Keratinocyte (primary cell): ENCODE results near the gene GP5. TPM values are rescaled to one million over a fixed set of nuclear protein-coding genes. Genes with fewer than 3 reads are reported as not detected.

Source experiments
- DNase-seq: peaks from one replicate; pipeline ENCODE4 v3.0.0-alpha.2; 2011; ENCODE audit warnings: low read depth, missing footprints, low spot score
- FAIRE-seq: peaks from 2 replicates; lab custom pipeline; 2011; peaks lifted over from hg19 to GRCh38; lab: Jason Lieb, UNC
- H2AFZ ChIP-seq: 2 replicates; pipeline ENCODE4 v1.6.0; 2012; ENCODE audit warnings: low read length, control low read depth, inconsistent platforms; ENCODE audit not compliant: control insufficient read depth
- H3K27ac ChIP-seq: 2 replicates; pipeline ENCODE4 v1.5.1; 2011; ENCODE audit warnings: low read length; ENCODE audit not compliant: control insufficient read depth, insufficient read depth
- H3K27me3 ChIP-seq: 3 replicates; pipeline ENCODE4 v1.6.0; 2011; ENCODE audit warnings: low read length; ENCODE audit not compliant: control insufficient read depth, insufficient read depth; ENCODE audit errors: extremely low read depth
- H3K36me3 ChIP-seq, 2 experiments: 2 replicates in 1 of 2; 3 replicates in 1 of 2; pipeline ENCODE4 v1.5.1; 2011; ENCODE audit warnings: low read length in 2 of 2, mild to moderate bottlenecking in 1 of 2; ENCODE audit not compliant: control insufficient read depth in 2 of 2, insufficient read depth in 2 of 2; ENCODE audit errors: extremely low read depth in 1 of 2
- H3K4me1 ChIP-seq: 3 replicates; pipeline ENCODE4 v1.5.1; 2011; ENCODE audit warnings: low read length; ENCODE audit not compliant: control insufficient read depth, insufficient read depth; ENCODE audit errors: extremely low read depth
- H3K4me2 ChIP-seq: 3 replicates; pipeline ENCODE4 v1.6.0; 2011; ENCODE audit warnings: low read depth, low read length; ENCODE audit not compliant: control insufficient read depth, insufficient read depth; ENCODE audit errors: extremely low read depth
- H3K4me3 ChIP-seq, 3 experiments: fragments of 200-600 bp in 1 of 3; sonication (generic) in 1 of 3; 2 replicates in 2 of 3; 3 replicates in 1 of 3; pipeline ENCODE4 v1.5.1; 2011 to 2016; ENCODE audit warnings: low read length in 3 of 3, mild to moderate bottlenecking in 3 of 3, control low read depth in 2 of 3, inconsistent platforms in 1 of 3, low read depth in 1 of 3, mixed read lengths in 1 of 3, mixed run types in 1 of 3, moderate library complexity in 1 of 3; ENCODE audit not compliant: control insufficient read depth in 2 of 3, insufficient read depth in 2 of 3; ENCODE audit errors: extremely low read depth in 1 of 3
- H3K79me2 ChIP-seq: 2 replicates; pipeline ENCODE4 v1.6.0; 2012; ENCODE audit warnings: low read length; ENCODE audit not compliant: control insufficient read depth, insufficient read depth
- H3K9ac ChIP-seq: 3 replicates; pipeline ENCODE4 v1.6.0; 2011; ENCODE audit warnings: low read length; ENCODE audit not compliant: control insufficient read depth, insufficient read depth; ENCODE audit errors: extremely low read depth
- H3K9me1 ChIP-seq: 3 replicates; pipeline ENCODE4 v1.6.0; 2011; ENCODE audit warnings: low read length; ENCODE audit not compliant: control insufficient read depth, insufficient read depth; ENCODE audit errors: extremely low read depth
- H3K9me3 ChIP-seq: 2 replicates; pipeline ENCODE4 v1.5.1; 2012; ENCODE audit warnings: low read depth, low read length; ENCODE audit not compliant: control insufficient read depth
- H4K20me1 ChIP-seq: 3 replicates; pipeline ENCODE4 v1.6.0; 2011; ENCODE audit warnings: low read length; ENCODE audit not compliant: control insufficient read depth, insufficient read depth; ENCODE audit errors: extremely low read depth
- EZH2 ChIP-seq: IDR thresholded peaks from one replicate; pipeline ENCODE4 v1.6.1; 2012; ENCODE audit warnings: inconsistent platforms, mild to moderate bottlenecking, low read length, moderate library complexity
- dilution Hi-C: fragments of 300-500 bp; cut with MboI; formaldehyde crosslinking; loops from one replicate; pipeline ENCODE4 v1.7.0; 2020; ENCODE audit warnings: low sequenced_read_pairs; ENCODE audit not compliant: extremely low pct_ligation_motif_present
- polyA plus RNA-seq, 5 experiments: library from polyadenylated mRNA; depleted of rRNA in 3 of 5; stranded (reverse) in 3 of 5; stranded (forward) in 1 of 5; unstranded in 1 of 5; fragments of >200 nt; gene quantifications; 1 replicate in 1 of 5; 2 replicates in 3 of 5; 3 replicates in 1 of 5; pipeline versions ENCODE4 v1.2.1 to v1.2.3, GENCODE V29; 2011 to 2012; ENCODE audit warnings: missing spikeins in 2 of 5, low read depth in 1 of 5, low replicate concordance in 1 of 5
- TF ChIP-seq, protein P1 (sequence below), 3 experiments: IDR thresholded peaks in 1 of 3; conservative IDR thresholded peaks in 1 of 3; optimal IDR thresholded peaks in 1 of 3; 2 replicates in 2 of 3; 3 replicates in 1 of 3; pipeline versions ENCODE3 to v1.5.1; 2011; ENCODE audit warnings: low read length in 3 of 3, mild to moderate bottlenecking in 3 of 3, moderate library complexity in 2 of 3, control low read depth in 1 of 3, inconsistent platforms in 1 of 3; ENCODE audit not compliant: insufficient read depth in 2 of 3; ENCODE audit errors: extremely low read depth in 1 of 3

Gene GP5
- polyA plus RNA-seq, 1 donor (not counting 4 experiments of a cell fraction or from before 2014, with no cell fraction given) = 0.04 TPM

DNA sequence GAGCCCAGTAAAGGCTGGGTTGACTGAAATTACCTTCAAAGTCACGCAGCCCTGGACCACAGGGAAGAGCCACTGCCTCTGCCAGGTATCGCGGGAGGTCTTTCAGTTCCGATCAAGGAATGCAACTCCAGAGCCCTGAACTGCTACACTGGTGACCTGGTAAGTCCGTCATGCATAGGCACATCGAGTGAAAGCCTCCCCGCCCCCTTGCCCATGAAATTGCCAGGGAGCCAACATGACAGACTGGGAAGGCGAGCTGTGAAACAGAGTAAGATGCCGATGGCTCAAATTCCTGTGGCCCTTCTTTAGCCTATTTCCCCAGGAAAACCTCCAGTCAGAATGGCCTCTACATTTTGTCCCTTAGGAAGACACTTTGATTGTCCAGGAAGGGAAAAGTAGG lies 2.3 kb upstream of the GP5 start:
- no peak overlapping the region for H3K4me3 ChIP-seq
- peaks cover 0 to 3% of the 10 kb centered on the region in 2 experiments for H3K36me3 ChIP-seq
- H3K27me3 ChIP-seq = peaks cover 24% of the 10 kb centered on the region
- TF ChIP-seq, protein P1, sequence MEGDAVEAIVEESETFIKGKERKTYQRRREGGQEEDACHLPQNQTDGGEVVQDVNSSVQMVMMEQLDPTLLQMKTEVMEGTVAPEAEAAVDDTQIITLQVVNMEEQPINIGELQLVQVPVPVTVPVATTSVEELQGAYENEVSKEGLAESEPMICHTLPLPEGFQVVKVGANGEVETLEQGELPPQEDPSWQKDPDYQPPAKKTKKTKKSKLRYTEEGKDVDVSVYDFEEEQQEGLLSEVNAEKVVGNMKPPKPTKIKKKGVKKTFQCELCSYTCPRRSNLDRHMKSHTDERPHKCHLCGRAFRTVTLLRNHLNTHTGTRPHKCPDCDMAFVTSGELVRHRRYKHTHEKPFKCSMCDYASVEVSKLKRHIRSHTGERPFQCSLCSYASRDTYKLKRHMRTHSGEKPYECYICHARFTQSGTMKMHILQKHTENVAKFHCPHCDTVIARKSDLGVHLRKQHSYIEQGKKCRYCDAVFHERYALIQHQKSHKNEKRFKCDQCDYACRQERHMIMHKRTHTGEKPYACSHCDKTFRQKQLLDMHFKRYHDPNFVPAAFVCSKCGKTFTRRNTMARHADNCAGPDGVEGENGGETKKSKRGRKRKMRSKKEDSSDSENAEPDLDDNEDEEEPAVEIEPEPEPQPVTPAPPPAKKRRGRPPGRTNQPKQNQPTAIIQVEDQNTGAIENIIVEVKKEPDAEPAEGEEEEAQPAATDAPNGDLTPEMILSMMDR (optimal IDR thresholded peaks at IDR 0.05 in 1 of 3, IDR thresholded peaks at IDR 0.05 in 1 of 3, conservative IDR thresholded peaks at IDR 0.05 in 1 of 3; ENCODE audit: extremely low read depth in 1 of 3, insufficient read depth in 2 of 3, low read length in 3 of 3) = no peak
- no peak for TF ChIP-seq EZH2
- no peak overlapping the region for H3K4me2 ChIP-seq
- no peaks in the 10 kb centered on the region for H3K9me3 ChIP-seq
- no peaks in the 10 kb centered on the region for H3K9me1 ChIP-seq
- DNase-seq (no peak), FAIRE-seq (no peak)
- H3K79me2 ChIP-seq = no peaks in the 10 kb centered on the region
- H3K4me1 ChIP-seq = peaks cover 10% of the 10 kb centered on the region
- no peaks in the 10 kb centered on the region for H4K20me1 ChIP-seq
- H3K27ac ChIP-seq = no peak overlapping the region
- dilution Hi-C loops = no loop called here
- no peak overlapping the region for H2AFZ ChIP-seq
- H3K9ac ChIP-seq = no peak overlapping the region

GRCh38 chr3:194399874-194400411 lies 877 bp upstream of the GP5 start:
- no peak overlapping the region for H3K27ac ChIP-seq
- no peaks in the 10 kb centered on the region for H3K9me3 ChIP-seq
- H3K4me3 ChIP-seq = no peak overlapping the region
- no peaks in the 10 kb centered on the region for H3K9me1 ChIP-seq
- TF ChIP-seq, protein P1 (optimal IDR thresholded peaks at IDR 0.05 in 1 of 3, IDR thresholded peaks at IDR 0.05 in 1 of 3, conservative IDR thresholded peaks at IDR 0.05 in 1 of 3; ENCODE audit: extremely low read depth in 1 of 3, insufficient read depth in 2 of 3, low read length in 3 of 3) = no peak
- no peaks in the 10 kb centered on the region for H4K20me1 ChIP-seq
- H3K79me2 ChIP-seq = no peaks in the 10 kb centered on the region
- no peak for DNase-seq
- H3K4me2 ChIP-seq = no peak overlapping the region
- dilution Hi-C loops = no loop called here
- peaks cover 0 to 1% of the 10 kb centered on the region in 2 experiments for H3K36me3 ChIP-seq
- peaks cover 13% of the 10 kb centered on the region for H3K4me1 ChIP-seq
- H3K9ac ChIP-seq = no peak overlapping the region
- FAIRE-seq = no peak
- H2AFZ ChIP-seq = no peak overlapping the region
- H3K27me3 ChIP-seq = peaks cover 24% of the 10 kb centered on the region
